Effector memory CD4-positive, alpha-beta T cell (primary cell): ENCODE data around the gene GINS2.

Source experiments
- DNase-seq, 3 donors: peaks; one replicate each; pipeline ENCODE4 v3.0.0-alpha.2; 2020
- H3K27ac ChIP-seq: 2 replicates; pipeline ENCODE4 v1.7.0; 2013; ENCODE audit warnings: mild to moderate bottlenecking, low read length, moderate library complexity; ENCODE audit not compliant: insufficient read depth, poor library complexity, severe bottlenecking
- H3K27me3 ChIP-seq: replicated peaks from 2 replicates; pipeline ENCODE4 v1.7.0; 2013; ENCODE audit warnings: mild to moderate bottlenecking, low read length; ENCODE audit not compliant: insufficient read depth, control insufficient read depth, poor library complexity, severe bottlenecking
- H3K36me3 ChIP-seq: 2 replicates; pipeline ENCODE4 v1.7.0; 2013; ENCODE audit warnings: mild to moderate bottlenecking, low read length, moderate library complexity; ENCODE audit not compliant: control insufficient read depth, insufficient read depth
- H3K4me1 ChIP-seq: 2 replicates; pipeline ENCODE4 v1.7.0; 2013; ENCODE audit warnings: low read length, mild to moderate bottlenecking; ENCODE audit not compliant: control insufficient read depth, insufficient read depth, poor library complexity, severe bottlenecking
- H3K4me3 ChIP-seq: 2 replicates; pipeline ENCODE4 v1.7.0; 2013; ENCODE audit warnings: low read length, low read depth, mild to moderate bottlenecking; ENCODE audit not compliant: insufficient read depth, poor library complexity, severe bottlenecking
- H3K9me3 ChIP-seq: 2 replicates; pipeline ENCODE4 v1.7.0; 2013; ENCODE audit warnings: mild to moderate bottlenecking, low read length, moderate library complexity; ENCODE audit not compliant: control insufficient read depth

Gene GINS2

GRCh38 chr16:85707528-85708095 is 18.9 kb upstream of the GINS2 start:
- Histone ChIP-seq H3K9me3 (no peaks in the 10 kb centered on the region), H3K4me3 (no peak overlapping the region), H3K36me3 (no peaks in the 10 kb centered on the region), H3K27ac (no peak overlapping the region), H3K27me3 (no peaks in the 10 kb centered on the region), H3K4me1 (no peaks in the 10 kb centered on the region)
- no peak for DNase-seq

GRCh38 chr16:85706449-85707034 is 17.8 kb upstream of the GINS2 start:
- H3K27ac ChIP-seq = no peak overlapping the region
- DNase-seq = no peak
- H3K36me3 ChIP-seq = no peaks in the 10 kb centered on the region
- no peak overlapping the region for H3K4me3 ChIP-seq
- H3K27me3 ChIP-seq = no peaks in the 10 kb centered on the region
- no peaks in the 10 kb centered on the region for H3K4me1 ChIP-seq
- H3K9me3 ChIP-seq = no peaks in the 10 kb centered on the region

GRCh38 chr16:85704900-85705846 is 16.4 kb upstream of the GINS2 start:
- no peak overlapping the region for H3K27ac ChIP-seq
- no peaks in the 10 kb centered on the region for H3K36me3 ChIP-seq
- no peaks in the 10 kb centered on the region for H3K4me1 ChIP-seq
- H3K27me3 ChIP-seq = no peaks in the 10 kb centered on the region
- no peak overlapping the region for H3K4me3 ChIP-seq
- DNase-seq = no peak
- no peaks in the 10 kb centered on the region for H3K9me3 ChIP-seq

GRCh38 chr16:85704011-85704410 is 15.3 kb upstream of the GINS2 start:
- H3K4me1 ChIP-seq = no peaks in the 10 kb centered on the region
- no peaks in the 10 kb centered on the region for H3K27me3 ChIP-seq
- H3K27ac ChIP-seq = no peak overlapping the region
- no peaks in the 10 kb centered on the region for H3K36me3 ChIP-seq
- no peaks in the 10 kb centered on the region for H3K9me3 ChIP-seq
- H3K4me3 ChIP-seq = no peak overlapping the region
- no peak for DNase-seq

GRCh38 chr16:85699628-85700027 is 10.9 kb upstream of the GINS2 start:
- no peaks in the 10 kb centered on the region for H3K27me3 ChIP-seq
- H3K9me3 ChIP-seq = no peaks in the 10 kb centered on the region
- H3K4me3 ChIP-seq = no peak overlapping the region
- H3K27ac ChIP-seq = no peak overlapping the region
- DNase-seq = no peak
- H3K36me3 ChIP-seq = no peaks in the 10 kb centered on the region
- no peaks in the 10 kb centered on the region for H3K4me1 ChIP-seq

- no peak for DNase-seq
- no peak overlapping the region for H3K27ac ChIP-seq
- no peak overlapping the region for H3K4me3 ChIP-seq
- H3K9me3 ChIP-seq = no peaks in the 10 kb centered on the region
- H3K4me1 ChIP-seq = no peaks in the 10 kb centered on the region
- H3K36me3 ChIP-seq = no peaks in the 10 kb centered on the region
- H3K27me3 ChIP-seq = no peaks in the 10 kb centered on the region
Measured at GRCh38 chr16:85698935-85699558, 10.3 kb upstream of the GINS2 start.

- Histone ChIP-seq H3K36me3 (no peaks in the 10 kb centered on the region), H3K4me1 (no peaks in the 10 kb centered on the region), H3K9me3 (no peaks in the 10 kb centered on the region), H3K27me3 (no peaks in the 10 kb centered on the region), H3K27ac (no peak overlapping the region), H3K4me3 (no peak overlapping the region)
- no peak for DNase-seq
Measured at GRCh38 chr16:85698459-85698891, 9.7 kb upstream of the GINS2 start.

- no peak overlapping the region for H3K27ac ChIP-seq
- H3K4me1 ChIP-seq = no peaks in the 10 kb centered on the region
- no peaks in the 10 kb centered on the region for H3K9me3 ChIP-seq
- DNase-seq = no peak
- H3K36me3 ChIP-seq = no peaks in the 10 kb centered on the region
- H3K4me3 ChIP-seq = no peak overlapping the region
- H3K27me3 ChIP-seq = no peaks in the 10 kb centered on the region
Measured at GRCh38 chr16:85697431-85697830, 8.7 kb upstream of the GINS2 start.

- no peak overlapping the region for H3K4me3 ChIP-seq
- no peaks in the 10 kb centered on the region for H3K36me3 ChIP-seq
- no peaks in the 10 kb centered on the region for H3K4me1 ChIP-seq
- H3K27me3 ChIP-seq = no peaks in the 10 kb centered on the region
- no peak overlapping the region for H3K27ac ChIP-seq
- no peaks in the 10 kb centered on the region for H3K9me3 ChIP-seq
- DNase-seq = no peak
Measured at GRCh38 chr16:85696781-85697180, 8.0 kb upstream of the GINS2 start.
